DND-41 (cell line): ENCODE measurements around the gene C1QB.
"Not testable (repeated sequence)": the region's sequence is repeated elsewhere in the genome, so short reads cannot be mapped to it uniquely, and the experiment has no call there.

Source experiments
- CTCF ChIP-seq: IDR thresholded peaks from 2 replicates; pipeline ENCODE4 v1.5.1; 2012; ENCODE audit warnings: borderline replicate concordance, low read length, moderate library complexity, mild to moderate bottlenecking; ENCODE audit not compliant: poor library complexity, severe bottlenecking; ENCODE audit errors: extremely low read depth
- EZH2 ChIP-seq: IDR thresholded peaks from 3 replicates; pipeline ENCODE4 v1.6.1; 2012; ENCODE audit warnings: borderline replicate concordance, low read depth, mild to moderate bottlenecking, moderate library complexity, low read length, inconsistent platforms; ENCODE audit not compliant: severe bottlenecking

- not testable (repeated sequence) for TF ChIP-seq CTCF, EZH2
Observed at GRCh38 chr1:22706100-22706499, 53.1 kb downstream of the C1QB start.
